NCI-H2227 (cell line): Measurements from ENCODE around the gene JUN.
A peak's percentile ranks its signal among the peaks of the same experiment; 100 is the strongest.

ENCODE experiments used
- DNase-seq: peaks from one replicate; lab custom pipeline; 2025; ENCODE audit not compliant: unreplicated experiment; lab: John Stamatoyannopoulos, UW

Gene JUN

DNA sequence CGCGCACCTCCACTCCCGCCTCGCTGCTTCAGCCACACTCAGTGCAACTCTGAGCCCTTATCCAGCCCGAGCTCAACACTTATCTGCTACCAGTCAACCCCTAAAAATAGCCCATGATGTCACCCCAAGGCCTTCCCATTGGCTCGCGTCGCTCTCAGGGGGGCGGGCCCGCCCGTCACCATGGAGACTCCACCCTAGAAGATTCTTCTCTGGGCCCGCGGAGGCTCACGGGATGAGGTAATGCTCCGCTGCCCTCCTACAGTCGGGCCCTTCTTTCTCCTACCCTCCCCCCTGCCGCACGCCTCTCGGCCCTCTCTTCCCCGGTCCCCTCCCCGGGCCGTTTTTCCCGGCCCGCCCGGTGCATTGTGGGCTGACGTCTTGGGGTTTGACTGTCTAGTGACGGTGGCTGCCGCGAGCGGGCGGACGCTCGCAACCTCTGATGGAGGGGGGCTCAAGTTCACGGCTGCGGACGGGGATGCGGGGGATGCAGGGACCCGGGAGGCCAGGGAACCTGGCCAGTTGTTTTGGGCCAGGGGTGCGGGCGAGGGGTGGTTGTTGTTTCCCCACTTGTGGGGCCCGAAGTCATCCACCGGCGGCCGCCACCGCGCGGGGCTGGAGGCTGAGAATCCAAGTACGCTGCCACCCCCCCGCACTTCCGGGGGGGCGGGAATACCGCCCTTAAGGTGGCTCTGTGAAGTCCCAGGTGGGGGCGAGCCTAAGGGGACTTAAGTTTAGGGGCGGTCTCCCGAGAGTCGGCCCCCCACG, at the start of gene JUN:
JUN (minus strand) TSS at position 55 of the 765 bp plus-strand sequence. CDS start 977 bp downstream, outside the sequence.
- peak; percentile 99 for DNase-seq

DNA sequence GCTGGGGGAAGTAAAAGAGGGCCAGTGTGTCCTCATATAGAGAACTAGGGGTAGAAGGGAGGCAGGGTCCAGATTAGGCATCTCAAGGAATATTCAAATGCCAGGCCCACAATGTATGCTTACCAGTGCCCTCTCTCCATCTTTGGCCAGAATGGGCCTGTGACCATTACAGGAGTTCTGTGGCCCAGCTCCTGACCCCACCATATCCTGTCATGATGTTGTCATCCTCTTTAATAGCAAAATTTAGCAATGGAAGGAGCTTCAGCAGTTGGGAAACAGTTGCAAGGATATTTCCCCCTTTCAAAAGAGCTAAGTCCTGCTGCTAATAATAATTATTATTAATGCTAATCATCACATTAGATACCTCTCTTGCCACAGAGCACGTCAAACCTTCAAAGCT, 49.3 kb upstream of the JUN start:
- DNase-seq: no peak

- no peak for DNase-seq
Measured at GRCh38 chr1:58830291-58830690, 46.4 kb upstream of the JUN start.

DNA sequence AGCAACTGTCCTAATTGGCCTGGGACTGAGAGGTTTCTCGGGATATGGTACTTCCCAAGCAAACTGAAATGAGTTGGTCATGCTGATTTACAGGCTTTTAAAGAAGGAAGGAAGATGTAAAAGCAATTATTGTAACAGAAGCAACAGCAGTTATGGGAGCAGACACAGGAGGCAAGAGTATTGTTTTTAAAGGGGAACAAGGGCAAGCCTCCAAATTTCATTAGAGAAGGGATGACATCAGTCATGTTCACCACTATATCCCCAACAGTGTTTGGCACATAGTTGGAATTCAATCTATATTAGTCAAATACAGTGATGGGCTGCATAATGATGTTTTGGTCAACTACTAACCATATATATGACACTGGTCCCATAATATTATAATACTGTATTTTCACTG, 46.0 kb upstream of the JUN start:
- DNase-seq: no peak

- no peak for DNase-seq
Measured at GRCh38 chr1:58827298-58827697, 43.5 kb upstream of the JUN start.

- no peak for DNase-seq
Measured at GRCh38 chr1:58824753-58825389, 41.0 kb upstream of the JUN start.

DNA sequence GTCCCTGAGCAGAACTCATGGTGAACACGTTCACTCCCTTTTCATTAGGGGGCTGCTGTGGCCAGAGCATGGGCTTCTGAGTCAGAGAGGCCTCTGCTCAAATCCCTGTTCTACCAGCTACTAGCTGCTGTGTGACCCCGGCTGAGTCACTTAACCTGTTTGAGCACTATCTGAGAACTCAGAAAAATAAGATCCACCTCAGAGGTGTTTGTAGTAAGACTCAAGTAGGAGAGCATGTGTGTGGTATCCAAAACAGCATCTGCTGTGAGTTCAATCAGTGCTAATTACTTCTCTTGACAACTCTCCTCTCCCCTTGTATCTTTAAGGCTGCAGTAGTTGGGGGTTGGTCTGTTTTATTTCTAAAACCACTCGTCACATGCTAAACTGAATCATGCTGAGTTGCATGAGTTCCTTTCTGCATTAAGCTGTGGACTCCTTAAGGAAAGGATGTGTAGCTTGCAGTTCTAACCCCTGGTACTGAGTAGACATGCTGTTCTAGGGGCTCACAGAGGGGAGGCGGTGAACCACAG, 39.7 kb upstream of the JUN start:
- DNase-seq: no peak

- no peak for DNase-seq
Measured at GRCh38 chr1:58821309-58821708, 37.5 kb upstream of the JUN start.

GRCh38 chr1:58818976-58819375, 35.1 kb upstream of the JUN start:
- DNase-seq: peak; percentile 38

GRCh38 chr1:58818075-58818474, 34.2 kb upstream of the JUN start:
- peak; percentile 18 for DNase-seq

- DNase-seq: no peak
Measured at GRCh38 chr1:58816747-58817221, 32.9 kb upstream of the JUN start.

DNA sequence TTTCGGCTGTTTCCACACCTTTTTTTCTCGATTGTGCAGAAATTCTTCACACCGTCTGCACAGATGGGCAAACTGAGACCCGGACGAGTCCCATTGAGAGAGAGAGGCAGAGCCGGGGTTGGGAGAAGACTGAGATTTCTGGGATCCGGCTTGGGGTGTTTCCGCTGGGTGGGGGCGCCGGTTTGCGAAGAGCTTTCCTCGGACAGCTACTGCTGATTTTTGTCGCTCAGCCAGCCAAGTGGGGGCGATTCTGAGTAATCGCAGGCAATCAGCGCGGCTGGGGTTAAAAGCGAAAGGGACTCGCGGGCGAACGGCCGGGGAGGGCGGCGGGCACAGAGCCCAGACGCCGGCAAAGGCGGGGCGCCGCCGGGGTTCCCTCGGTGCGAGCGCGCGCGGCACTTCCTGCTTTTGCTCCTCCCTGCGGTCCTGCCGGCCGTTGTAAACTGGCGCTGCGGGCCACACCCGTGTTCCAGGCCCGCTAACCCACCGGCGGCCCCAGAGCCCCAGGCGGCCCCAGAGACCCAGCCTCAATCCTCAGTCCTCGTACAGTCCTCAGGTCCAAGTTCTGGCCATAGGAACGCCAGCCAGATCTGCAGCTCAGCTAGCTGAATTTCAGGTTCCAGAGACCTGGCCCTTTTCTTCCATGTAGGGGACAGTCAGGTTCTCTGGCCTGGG, 32.4 kb upstream of the JUN start:
- peak; percentile 88 for DNase-seq

GRCh38 chr1:58815686-58816071, 31.8 kb upstream of the JUN start:
- DNase-seq: no peak

- DNase-seq: peak; percentile 13
Measured at GRCh38 chr1:58815069-58815685, 31.3 kb upstream of the JUN start.

GRCh38 chr1:58814251-58815068, 30.6 kb upstream of the JUN start:
- DNase-seq: no peak

GRCh38 chr1:58813801-58814200, 30.0 kb upstream of the JUN start:
- no peak for DNase-seq

GRCh38 chr1:58813361-58813760, 29.5 kb upstream of the JUN start:
- no peak for DNase-seq

DNA sequence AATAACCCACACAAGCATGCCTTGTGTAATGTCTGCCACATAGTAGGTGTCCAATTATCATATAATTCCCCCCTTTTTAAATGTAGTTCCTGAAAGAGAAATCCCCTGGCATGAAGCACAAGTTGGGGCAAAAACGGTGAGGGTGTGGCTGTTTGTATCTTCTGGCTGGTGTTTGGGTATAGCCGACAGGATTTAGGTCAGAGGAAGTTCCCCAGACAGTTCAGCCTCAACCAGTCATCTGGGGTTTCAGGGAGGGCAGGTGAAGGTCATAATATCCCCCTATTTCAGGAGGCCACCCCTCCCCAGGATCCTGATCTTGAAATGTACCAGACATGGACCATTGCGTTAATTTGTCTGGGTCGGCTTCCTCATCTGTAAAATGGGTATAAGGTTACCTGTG, 29.1 kb upstream of the JUN start:
- no peak for DNase-seq

DNA sequence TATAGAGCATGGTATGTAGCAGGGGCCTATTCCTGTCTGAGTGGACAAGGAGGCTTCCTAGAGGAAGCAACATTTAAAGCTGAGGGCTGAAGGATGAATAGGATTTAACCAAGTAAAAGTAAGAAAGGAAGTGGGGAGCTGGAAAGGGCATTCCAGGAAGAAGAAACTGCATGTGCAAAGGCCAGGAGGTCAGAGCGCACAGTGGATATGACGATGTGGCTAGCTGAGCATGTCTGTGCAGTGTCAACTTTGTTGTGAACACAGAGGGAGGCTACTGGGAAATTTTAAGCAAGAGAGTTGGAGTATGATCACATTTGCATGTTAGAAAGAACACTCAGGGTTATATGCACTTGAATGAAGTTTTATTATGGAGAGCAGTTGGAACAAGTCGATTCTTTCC, 28.6 kb upstream of the JUN start:
- DNase-seq: no peak

DNA sequence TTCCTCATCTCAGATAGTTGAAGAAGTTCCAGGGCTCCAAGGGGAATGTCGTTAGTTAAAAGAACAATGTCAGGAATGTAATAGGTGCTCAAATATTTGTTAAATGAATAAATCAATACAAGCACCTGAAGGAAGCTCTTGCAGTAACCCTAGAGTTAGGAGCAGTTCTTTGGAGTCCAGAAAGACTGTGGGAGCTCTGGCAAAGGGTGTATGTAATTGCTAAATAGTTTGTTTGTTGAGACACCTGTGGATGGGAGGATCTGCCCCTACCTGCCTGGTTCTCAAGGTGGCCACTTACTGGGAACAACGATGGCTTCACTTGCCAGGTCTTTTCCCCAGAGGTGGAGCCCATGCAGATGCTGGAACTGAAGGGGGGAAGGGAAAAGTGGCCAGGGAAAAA, 27.5 kb upstream of the JUN start:
- no peak for DNase-seq
